Measurements from ENCODE around the gene PAQR9. TPM values are rescaled to one million over a fixed set of nuclear protein-coding genes. Genes with fewer than 3 reads are reported as not detected.

PAQR9 gene
- total and polyA plus RNA-seq, 2 donors (not counting 3 experiments of a cell fraction or from before 2014, with no cell fraction given) = not detected

DNA sequence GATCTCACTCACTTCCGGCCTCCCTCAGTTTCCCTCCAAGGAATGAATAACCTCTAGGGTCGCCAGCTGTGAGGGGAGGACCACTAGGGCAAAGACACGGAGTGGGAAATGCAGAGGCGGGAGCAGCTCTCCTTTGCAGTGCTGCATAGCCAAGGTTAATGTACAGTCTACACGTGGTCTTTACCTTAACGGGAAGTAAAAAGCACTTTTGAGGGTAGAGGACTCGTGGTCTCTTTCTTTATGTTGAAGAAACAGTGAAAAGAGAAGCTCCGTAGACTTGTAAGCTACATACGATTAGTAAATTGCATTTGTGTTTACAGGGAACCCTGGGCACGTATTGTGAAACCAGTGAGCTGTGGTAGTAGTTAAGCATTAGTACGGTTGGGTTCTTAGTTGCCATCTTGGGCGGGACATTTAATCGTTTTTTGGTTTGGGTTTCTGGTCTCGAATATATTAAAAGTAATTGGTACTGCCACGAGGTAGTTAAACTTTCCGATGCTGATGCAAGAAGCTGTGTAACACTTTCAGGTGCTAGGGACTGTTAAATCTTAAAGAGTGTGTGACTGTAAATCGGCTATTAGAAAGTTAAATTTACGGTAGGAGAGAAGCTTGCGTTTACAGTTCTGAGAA, 38.7 kb upstream of the PAQR9 start:
- dilution Hi-C loops (cut with MboI; ENCODE audit: extremely low pct_ligation_motif_present, low sequenced_read_pairs) (no loop called here), intact Hi-C loops (cut with micrococcal nuclease) (loop anchor here (1.0 to 10.0 kb wide), 4 partner anchors 120 to 557 kb away; partner anchors contain the start of genes TRPC1 and XRN1)
- H3K4me2 ChIP-seq (ENCODE audit: insufficient read depth, low read length) = peak overlapping the region; percentile 89
- peak overlapping the region; percentile 88 for H3K9ac ChIP-seq (replicated peaks; ENCODE audit: extremely low read depth, insufficient read depth, low read length)
- H3K4me1 ChIP-seq (ENCODE audit: control insufficient read depth, extremely low read depth, insufficient read depth, low read length) = peaks cover 16% of the 10 kb centered on the region
- H3K9me3 ChIP-seq (replicated peaks; ENCODE audit: control insufficient read depth, insufficient read depth, low read length) = no peaks in the 10 kb centered on the region
- H3K36me3 ChIP-seq (ENCODE audit: control insufficient read depth in 2 of 2, extremely low read depth in 1 of 2, insufficient read depth in 2 of 2, low read length in 2 of 2) = no peaks in the 10 kb centered on the region
- no TSS peak for BruUV-seq (replicated peaks)
- H3K27me3 ChIP-seq (ENCODE audit: control insufficient read depth in 2 of 2, insufficient read depth in 2 of 2, low read length in 2 of 2) = peaks cover 0 to 2% of the 10 kb centered on the region in 2 experiments
- peak; percentile 57 for DNase-seq (ENCODE audit: low read depth, low spot score)
- POLR2A ChIA-PET = interaction anchor here (1.3 kb wide), 1 partner anchor 424 kb away, joined by 3 read pairs; the partner anchor contains the start of gene ATR
- FAIRE-seq = no peak
- H3K27ac ChIP-seq (ENCODE audit: insufficient read depth, low read depth, low read length) = peak overlapping the region; percentile 72
- H4K20me1 ChIP-seq (replicated peaks; ENCODE audit: control insufficient read depth, extremely low read depth, insufficient read depth, low read length) = peaks cover 8% of the 10 kb centered on the region
- CTCF ChIA-PET = interaction anchor here (0.6 to 3.1 kb wide), 10 partner anchors 10 to 672 kb away, joined by 3 to 25 read pairs (median 4); partner anchors contain the start of gene ATR
- no peaks in the 10 kb centered on the region for H3K9me1 ChIP-seq (replicated peaks; ENCODE audit: control insufficient read depth, extremely low read depth, insufficient read depth, low read length)
- H3K79me2 ChIP-seq (ENCODE audit: control insufficient read depth, insufficient read depth, low read length) = peaks cover 57% of the 10 kb centered on the region
- H3K4me3 ChIP-seq (replicated peaks in 1 of 3; ENCODE audit: insufficient read depth in 1 of 3, low read depth in 1 of 3, low read length in 3 of 3) = peak overlapping the region; percentile 70 to 93 (median 92)
- H2AFZ ChIP-seq (ENCODE audit: low read depth, low read length) = peak overlapping the region; percentile 27
- TF ChIP-seq MYC (IDR thresholded peaks at IDR 0.05; ENCODE audit: low read depth, low read length) (no peak), POLR2A (IDR thresholded peaks at IDR 0.05; ENCODE audit: low read depth, low read length) (no peak), JUN (IDR thresholded peaks at IDR 0.05; ENCODE audit: borderline replicate concordance, insufficient read depth, insufficient read length, low read depth) (no peak), FOS (IDR thresholded peaks at IDR 0.05; ENCODE audit: borderline replicate concordance, insufficient read depth, low read length) (no peak), EZH2 (IDR thresholded peaks at IDR 0.05; ENCODE audit: borderline replicate concordance, low read depth, low read length, severe bottlenecking) (no peak), GATA2 (IDR thresholded peaks at IDR 0.05; ENCODE audit: insufficient read depth, insufficient read length, low read depth, low read length) (no peak), POLR2AphosphoS5 (IDR thresholded peaks at IDR 0.05; ENCODE audit: insufficient read depth, low read depth, low read length) (no peak)
- TF ChIP-seq, protein P1, sequence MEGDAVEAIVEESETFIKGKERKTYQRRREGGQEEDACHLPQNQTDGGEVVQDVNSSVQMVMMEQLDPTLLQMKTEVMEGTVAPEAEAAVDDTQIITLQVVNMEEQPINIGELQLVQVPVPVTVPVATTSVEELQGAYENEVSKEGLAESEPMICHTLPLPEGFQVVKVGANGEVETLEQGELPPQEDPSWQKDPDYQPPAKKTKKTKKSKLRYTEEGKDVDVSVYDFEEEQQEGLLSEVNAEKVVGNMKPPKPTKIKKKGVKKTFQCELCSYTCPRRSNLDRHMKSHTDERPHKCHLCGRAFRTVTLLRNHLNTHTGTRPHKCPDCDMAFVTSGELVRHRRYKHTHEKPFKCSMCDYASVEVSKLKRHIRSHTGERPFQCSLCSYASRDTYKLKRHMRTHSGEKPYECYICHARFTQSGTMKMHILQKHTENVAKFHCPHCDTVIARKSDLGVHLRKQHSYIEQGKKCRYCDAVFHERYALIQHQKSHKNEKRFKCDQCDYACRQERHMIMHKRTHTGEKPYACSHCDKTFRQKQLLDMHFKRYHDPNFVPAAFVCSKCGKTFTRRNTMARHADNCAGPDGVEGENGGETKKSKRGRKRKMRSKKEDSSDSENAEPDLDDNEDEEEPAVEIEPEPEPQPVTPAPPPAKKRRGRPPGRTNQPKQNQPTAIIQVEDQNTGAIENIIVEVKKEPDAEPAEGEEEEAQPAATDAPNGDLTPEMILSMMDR (IDR thresholded peaks at IDR 0.05; ENCODE audit: extremely low read depth in 1 of 2, insufficient read depth in 1 of 2, low read depth in 1 of 2, low read length in 2 of 2) = no peak
- TF ChIP-seq, protein P2, sequence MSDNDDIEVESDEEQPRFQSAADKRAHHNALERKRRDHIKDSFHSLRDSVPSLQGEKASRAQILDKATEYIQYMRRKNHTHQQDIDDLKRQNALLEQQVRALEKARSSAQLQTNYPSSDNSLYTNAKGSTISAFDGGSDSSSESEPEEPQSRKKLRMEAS (IDR thresholded peaks at IDR 0.05; ENCODE audit: insufficient read depth, insufficient read length) = no peak

Measured in endothelial cell of umbilical vein (primary cell).